Osteoblast (primary cell): ENCODE results near the gene SNED1. TPM values are rescaled to one million over a fixed set of nuclear protein-coding genes. Genes with fewer than 3 reads are reported as not detected.
A peak's percentile ranks its signal among the peaks of the same experiment; 100 is the strongest.

Source experiments
- DNase-seq: peaks from one replicate; pipeline ENCODE4 v3.0.0; 2011; ENCODE audit warnings: low spot score, mixed read lengths; ENCODE audit not compliant: insufficient read length; ENCODE audit errors: missing footprints
- H2AFZ ChIP-seq: 2 replicates; pipeline ENCODE4 v1.6.0; 2011; ENCODE audit warnings: mild to moderate bottlenecking, low read length
- H3K27ac ChIP-seq: 2 replicates; pipeline ENCODE4 v1.5.1; 2011; ENCODE audit warnings: mild to moderate bottlenecking, low read depth, low read length, moderate library complexity
- H3K27me3 ChIP-seq: 2 replicates; pipeline ENCODE4 v1.6.0; 2012; ENCODE audit warnings: mild to moderate bottlenecking, control low read depth, inconsistent platforms, low read length, moderate library complexity; ENCODE audit not compliant: insufficient read depth
- H3K36me3 ChIP-seq: 2 replicates; pipeline ENCODE4 v1.5.1; 2011; ENCODE audit warnings: mild to moderate bottlenecking, low read length, control low read depth, moderate library complexity; ENCODE audit not compliant: insufficient read depth
- H3K4me1 ChIP-seq: 2 replicates; pipeline ENCODE4 v1.5.1; 2011; ENCODE audit warnings: mild to moderate bottlenecking, low read length, control low read depth, moderate library complexity; ENCODE audit not compliant: insufficient read depth
- H3K4me2 ChIP-seq: 2 replicates; pipeline ENCODE4 v1.6.0; 2011; ENCODE audit warnings: mild to moderate bottlenecking, low read length; ENCODE audit not compliant: insufficient read depth
- H3K4me3 ChIP-seq: fragments of 200-600 bp; sonication (generic); 3 replicates; pipeline ENCODE4 v1.5.1; 2012; ENCODE audit warnings: mild to moderate bottlenecking, low read length, inconsistent platforms; ENCODE audit not compliant: insufficient read depth
- H3K79me2 ChIP-seq: 2 replicates; pipeline ENCODE4 v1.6.0; 2012; ENCODE audit warnings: mild to moderate bottlenecking, low read length, control low read depth, inconsistent platforms; ENCODE audit not compliant: insufficient read depth
- H3K9me3 ChIP-seq: 2 replicates; pipeline ENCODE4 v1.5.1; 2011; ENCODE audit warnings: low read depth, low read length, control low read depth
- H4K20me1 ChIP-seq: 2 replicates; pipeline ENCODE4 v1.6.0; 2012; ENCODE audit warnings: mild to moderate bottlenecking, low read length, control low read depth; ENCODE audit not compliant: insufficient read depth
- total RNA-seq: library from RNA; depleted of rRNA; stranded (reverse); fragments of >200 nt; gene quantifications from 2 replicates; pipeline ENCODE4 v1.2.3, GENCODE V29; 2012
- TF ChIP-seq, protein P1 (sequence below): IDR thresholded peaks from 2 replicates; pipeline ENCODE4 v1.5.1; 2011; ENCODE audit warnings: mild to moderate bottlenecking, low read depth, low read length, moderate library complexity; ENCODE audit errors: extremely low read depth

The SNED1 gene
- total RNA-seq, 1 donor: 94.8 TPM

DNA sequence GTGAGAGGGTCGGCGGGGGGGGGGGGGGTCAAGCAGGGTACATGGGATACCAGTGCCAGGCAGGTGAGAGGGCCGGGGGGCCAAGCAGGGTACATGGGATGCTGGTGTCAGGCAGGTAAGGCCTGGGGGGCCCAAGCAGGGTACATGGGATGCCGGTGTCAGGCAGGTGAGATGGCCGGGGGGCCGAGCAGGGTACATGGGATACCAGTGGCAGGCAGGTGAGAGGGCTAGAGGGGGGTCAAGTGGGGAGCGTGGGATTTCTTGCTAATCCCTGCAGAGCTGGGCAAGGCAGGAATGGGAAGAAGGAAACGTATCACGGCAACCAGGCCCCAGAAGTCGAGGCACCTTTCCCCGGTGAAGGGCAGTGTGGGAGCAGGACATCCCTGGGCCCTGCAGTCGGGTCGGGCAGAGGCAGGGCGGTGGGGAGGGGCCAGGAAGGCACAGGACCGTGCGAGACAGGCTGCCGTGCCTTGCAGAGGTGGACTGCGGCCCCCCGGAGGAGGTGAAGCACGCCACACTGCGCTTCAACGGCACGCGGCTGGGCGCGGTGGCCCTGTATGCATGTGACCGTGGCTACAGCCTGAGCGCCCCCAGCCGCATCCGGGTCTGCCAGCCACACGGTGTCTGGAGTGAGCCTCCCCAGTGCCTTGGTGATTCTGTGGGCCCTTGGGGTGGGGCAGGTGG is 54.4 kb downstream of the SNED1 start:
- H3K27me3 ChIP-seq: no peaks in the 10 kb centered on the region
- no peak overlapping the region for H2AFZ ChIP-seq
- H3K9me3 ChIP-seq: no peaks in the 10 kb centered on the region
- H3K36me3 ChIP-seq: peaks cover 29% of the 10 kb centered on the region
- H3K79me2 ChIP-seq: no peaks in the 10 kb centered on the region
- TF ChIP-seq, protein P1, sequence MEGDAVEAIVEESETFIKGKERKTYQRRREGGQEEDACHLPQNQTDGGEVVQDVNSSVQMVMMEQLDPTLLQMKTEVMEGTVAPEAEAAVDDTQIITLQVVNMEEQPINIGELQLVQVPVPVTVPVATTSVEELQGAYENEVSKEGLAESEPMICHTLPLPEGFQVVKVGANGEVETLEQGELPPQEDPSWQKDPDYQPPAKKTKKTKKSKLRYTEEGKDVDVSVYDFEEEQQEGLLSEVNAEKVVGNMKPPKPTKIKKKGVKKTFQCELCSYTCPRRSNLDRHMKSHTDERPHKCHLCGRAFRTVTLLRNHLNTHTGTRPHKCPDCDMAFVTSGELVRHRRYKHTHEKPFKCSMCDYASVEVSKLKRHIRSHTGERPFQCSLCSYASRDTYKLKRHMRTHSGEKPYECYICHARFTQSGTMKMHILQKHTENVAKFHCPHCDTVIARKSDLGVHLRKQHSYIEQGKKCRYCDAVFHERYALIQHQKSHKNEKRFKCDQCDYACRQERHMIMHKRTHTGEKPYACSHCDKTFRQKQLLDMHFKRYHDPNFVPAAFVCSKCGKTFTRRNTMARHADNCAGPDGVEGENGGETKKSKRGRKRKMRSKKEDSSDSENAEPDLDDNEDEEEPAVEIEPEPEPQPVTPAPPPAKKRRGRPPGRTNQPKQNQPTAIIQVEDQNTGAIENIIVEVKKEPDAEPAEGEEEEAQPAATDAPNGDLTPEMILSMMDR: no peak
- peaks cover 6% of the 10 kb centered on the region for H4K20me1 ChIP-seq
- DNase-seq: no peak
- H3K4me1 ChIP-seq: no peaks in the 10 kb centered on the region
- H3K4me3 ChIP-seq: no peak overlapping the region
- H3K4me2 ChIP-seq: no peak overlapping the region
- no peak overlapping the region for H3K27ac ChIP-seq

DNA sequence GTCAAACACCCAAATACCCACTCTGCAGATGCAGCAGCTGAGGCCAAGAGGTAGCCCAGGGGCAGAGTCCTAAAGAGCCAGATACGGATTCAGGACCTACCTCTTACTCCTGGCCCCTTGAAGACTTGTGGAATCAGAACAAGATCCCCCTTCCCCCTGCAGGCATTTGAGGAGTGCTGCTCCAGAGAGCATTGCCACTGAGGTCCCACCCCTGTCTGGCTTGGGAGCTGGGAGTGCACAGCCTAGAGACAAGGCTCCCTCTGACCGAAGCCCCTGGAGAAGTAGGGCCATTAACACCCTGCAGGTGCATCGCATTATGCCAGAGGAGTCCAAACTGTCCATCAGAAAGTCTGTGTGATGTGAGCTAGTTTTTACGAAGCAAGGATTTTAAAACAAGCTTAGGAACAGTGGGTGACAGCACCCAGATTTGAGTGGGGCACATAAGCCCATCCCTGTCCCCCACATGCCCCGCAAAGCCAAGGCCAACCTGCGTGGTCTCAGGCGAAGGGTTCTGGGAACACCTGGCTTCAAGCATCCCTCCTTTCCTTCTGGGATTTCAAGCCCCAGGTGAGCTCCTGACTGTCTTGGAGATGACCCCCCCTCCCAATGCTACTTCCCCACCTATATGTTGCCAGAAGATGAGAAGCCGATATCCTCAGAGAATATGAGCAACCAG is 55.3 kb downstream of the SNED1 start:
- no peak overlapping the region for H2AFZ ChIP-seq
- H3K36me3 ChIP-seq: peaks cover 29% of the 10 kb centered on the region
- H3K4me3 ChIP-seq: no peak overlapping the region
- no peak overlapping the region for H3K27ac ChIP-seq
- no peak for DNase-seq
- no peaks in the 10 kb centered on the region for H3K4me1 ChIP-seq
- peaks cover 6% of the 10 kb centered on the region for H4K20me1 ChIP-seq
- no peaks in the 10 kb centered on the region for H3K79me2 ChIP-seq
- H3K27me3 ChIP-seq: no peaks in the 10 kb centered on the region
- TF ChIP-seq, protein P1: no peak
- H3K9me3 ChIP-seq: no peaks in the 10 kb centered on the region
- H3K4me2 ChIP-seq: no peak overlapping the region

DNA sequence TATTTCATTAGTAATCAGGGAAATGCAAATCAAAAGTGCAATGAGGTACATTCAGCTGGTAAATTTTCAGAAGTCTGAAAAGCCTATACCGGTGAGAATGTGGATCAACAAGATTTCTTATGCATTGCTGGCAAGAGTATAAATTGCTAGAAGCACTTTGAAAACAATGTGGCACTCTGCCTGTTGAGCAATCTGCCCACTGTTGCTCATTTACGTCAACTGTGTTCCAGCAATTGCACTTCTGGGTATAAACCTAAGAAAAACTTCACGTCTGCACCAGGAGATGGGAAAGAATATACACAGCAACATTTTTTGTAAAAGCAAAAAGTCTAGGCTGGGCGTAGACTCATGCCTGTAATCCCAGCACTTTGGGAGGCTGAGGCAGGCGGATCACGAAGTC is 62.9 kb downstream of the SNED1 start:
- no peak overlapping the region for H3K27ac ChIP-seq
- no peaks in the 10 kb centered on the region for H3K36me3 ChIP-seq
- no peaks in the 10 kb centered on the region for H3K27me3 ChIP-seq
- H3K4me2 ChIP-seq: no peak overlapping the region
- no peaks in the 10 kb centered on the region for H3K4me1 ChIP-seq
- H3K79me2 ChIP-seq: no peaks in the 10 kb centered on the region
- H3K4me3 ChIP-seq: no peak overlapping the region
- peak; percentile 50 for DNase-seq
- TF ChIP-seq, protein P1: no peak
- no peak overlapping the region for H2AFZ ChIP-seq
- H3K9me3 ChIP-seq: no peaks in the 10 kb centered on the region
- H4K20me1 ChIP-seq: peaks cover 8% of the 10 kb centered on the region

DNA sequence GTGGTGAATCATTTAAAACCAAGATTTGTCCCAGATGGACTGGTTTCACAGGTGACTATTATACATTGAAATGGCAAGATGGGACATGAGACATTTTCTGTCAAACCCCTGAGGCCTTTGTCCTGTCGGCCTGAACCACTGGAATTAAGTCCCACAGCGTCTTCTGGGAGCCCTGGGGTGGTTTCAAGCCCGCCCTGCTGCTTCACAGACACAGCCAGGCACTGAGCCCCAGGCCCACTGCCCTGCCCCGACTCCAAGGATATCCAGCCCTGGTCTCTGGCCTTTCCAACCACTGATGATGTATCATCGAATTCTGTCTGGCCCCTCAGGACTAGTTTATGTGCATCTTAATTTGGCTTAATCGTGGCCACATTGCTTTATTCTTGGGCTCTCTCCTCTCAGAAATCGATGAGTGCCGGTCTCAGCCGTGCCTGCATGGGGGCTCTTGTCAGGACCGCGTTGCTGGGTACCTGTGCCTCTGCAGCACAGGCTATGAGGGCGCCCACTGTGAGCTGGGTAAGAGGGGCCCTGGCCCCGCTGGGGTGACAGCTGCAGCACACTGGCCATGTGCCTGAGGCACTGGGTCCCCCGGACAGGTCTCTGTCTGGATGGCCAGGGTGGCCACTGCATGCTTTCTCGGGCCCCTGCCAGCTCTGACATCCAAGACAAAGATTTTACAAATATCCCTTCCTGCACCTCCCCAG is 64.1 kb downstream of the SNED1 start:
- H3K79me2 ChIP-seq: no peaks in the 10 kb centered on the region
- peak; percentile 81 for DNase-seq
- H2AFZ ChIP-seq: no peak overlapping the region
- no peak overlapping the region for H3K4me3 ChIP-seq
- H3K36me3 ChIP-seq: no peaks in the 10 kb centered on the region
- peaks cover 13% of the 10 kb centered on the region for H4K20me1 ChIP-seq
- no peak overlapping the region for H3K4me2 ChIP-seq
- no peaks in the 10 kb centered on the region for H3K4me1 ChIP-seq
- H3K27ac ChIP-seq: no peak overlapping the region
- no peaks in the 10 kb centered on the region for H3K9me3 ChIP-seq
- no peaks in the 10 kb centered on the region for H3K27me3 ChIP-seq
- TF ChIP-seq, protein P1: no peak
